NCI-H1417 (cell line): Measurements from ENCODE around the gene HS6ST1.

Source experiments
- DNase-seq, 3 experiments: peaks; one replicate each; lab custom pipeline; 2025; lab: John Stamatoyannopoulos, UW

Gene HS6ST1

DNA sequence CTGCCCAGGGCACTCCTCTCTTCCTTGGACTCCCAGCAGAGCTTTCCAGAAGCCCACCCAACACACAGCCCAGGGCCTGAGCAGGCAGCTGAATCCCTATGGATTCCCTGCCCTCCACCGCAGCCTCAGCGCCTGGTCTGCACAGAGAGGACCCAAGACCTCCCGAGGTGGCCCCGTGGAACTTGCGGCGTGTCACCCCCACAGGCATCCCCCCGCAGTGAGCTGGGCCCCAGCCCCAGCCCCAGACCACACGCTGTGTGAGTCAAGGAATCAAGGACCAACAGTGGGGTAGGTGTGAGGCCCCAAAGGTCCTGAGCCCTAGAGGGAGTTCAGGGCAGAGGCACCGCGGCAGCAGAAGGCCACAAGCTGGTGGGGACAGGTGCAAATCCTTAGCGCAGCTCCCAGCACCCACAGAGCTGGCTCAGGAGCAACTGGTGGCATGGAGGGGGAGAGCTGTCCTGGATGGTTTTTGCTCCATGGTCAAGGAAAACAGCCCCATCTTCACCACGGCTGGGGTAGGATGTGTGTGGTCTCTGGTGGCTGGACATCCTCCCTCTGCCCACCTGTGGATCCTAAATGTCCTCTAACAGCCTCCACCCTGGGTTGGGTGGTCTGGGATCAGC lies 8.5 kb downstream of the HS6ST1 start:
- DNase-seq = peak in 2 of 3 experiments; percentile 27 to 39

DNA sequence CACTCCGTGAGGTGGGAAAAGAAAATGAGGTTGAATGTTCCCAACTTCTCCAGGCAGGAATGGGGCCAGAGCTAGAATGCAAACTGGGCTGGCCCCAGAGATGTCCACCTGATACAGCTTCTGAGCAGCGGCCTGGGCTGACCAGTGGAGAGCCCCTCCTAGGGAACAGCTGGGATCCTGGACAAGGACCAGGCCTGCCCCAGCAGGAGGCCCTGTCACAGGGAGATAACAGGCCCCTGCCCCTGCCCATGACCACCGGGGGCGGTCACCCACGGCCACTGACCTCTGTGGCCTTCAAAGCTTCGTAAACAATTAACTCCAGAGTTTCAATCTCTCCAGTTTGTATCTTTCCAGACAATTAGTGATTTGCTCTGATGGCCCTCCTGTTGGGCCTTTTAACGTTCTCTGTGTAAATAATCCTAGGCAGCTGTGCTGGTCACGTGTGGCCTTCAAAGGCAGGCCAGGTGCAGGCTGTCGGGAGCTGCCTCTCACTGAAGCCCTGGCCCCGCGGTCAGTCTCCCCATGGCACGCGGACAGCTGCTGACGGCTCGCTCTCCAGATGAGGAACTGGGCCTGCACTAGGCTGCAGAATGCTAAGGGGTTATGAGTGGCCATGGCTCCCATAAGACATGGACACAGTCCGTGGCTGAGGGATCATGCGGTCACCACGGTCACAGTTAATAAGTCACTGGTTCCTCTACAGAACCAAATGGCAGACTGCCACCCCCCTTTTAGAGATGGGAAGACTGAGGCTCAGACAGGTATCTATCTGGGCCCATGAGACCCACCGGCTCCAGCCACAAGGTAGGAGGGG lies 9.2 kb downstream of the HS6ST1 start:
- peak; percentile 75 to 97 (median 86) for DNase-seq

- DNase-seq = no peak
Measured at GRCh38 chr2:128308889-128309279, 9.8 kb downstream of the HS6ST1 start.

GRCh38 chr2:128308284-128308731 lies 10.4 kb downstream of the HS6ST1 start:
- no peak for DNase-seq

DNA sequence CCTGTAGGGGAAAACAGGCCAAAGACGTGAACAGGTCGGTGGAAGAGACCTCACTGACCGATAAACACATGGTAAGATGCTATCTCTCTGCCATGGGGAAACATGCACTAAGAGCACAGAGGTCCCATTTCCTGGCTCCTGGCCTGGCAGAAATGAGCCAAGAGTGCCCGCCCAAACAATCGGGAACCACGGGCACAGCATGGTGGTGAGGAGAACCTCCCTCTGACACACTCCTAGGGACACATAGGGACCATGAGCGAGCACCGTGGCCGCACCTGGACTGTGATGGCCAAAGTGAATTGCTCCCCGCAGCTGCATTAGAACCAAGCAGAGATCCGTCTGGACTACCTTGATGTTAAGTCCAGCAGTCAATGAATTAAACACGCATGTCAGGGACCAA lies 11.1 kb downstream of the HS6ST1 start:
- no peak for DNase-seq

DNA sequence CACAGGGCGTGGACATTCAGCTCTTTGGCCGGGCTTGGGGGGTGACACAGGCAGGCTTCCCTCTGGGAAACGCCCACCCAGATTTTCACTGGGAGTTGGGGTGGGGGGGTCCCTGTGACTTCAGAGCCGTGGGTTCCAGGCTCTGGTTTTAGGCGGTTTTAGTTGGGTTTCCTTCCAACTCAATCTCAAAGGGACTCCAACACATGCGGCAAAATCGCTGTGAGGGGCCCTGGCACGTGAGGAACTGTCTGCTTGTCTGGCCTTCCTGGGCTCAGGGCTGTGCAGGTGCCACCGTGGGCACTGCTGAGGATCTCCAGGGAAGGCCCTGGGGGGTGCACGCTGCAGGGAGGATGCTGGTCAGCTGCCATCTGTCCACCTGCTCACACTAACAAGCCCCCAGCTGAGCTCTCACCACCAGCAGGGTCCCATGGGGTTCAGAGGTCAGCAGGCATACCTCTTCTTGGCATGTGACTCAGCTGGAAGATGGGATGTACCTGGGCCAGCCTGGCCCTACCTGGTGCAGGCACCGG lies 11.7 kb downstream of the HS6ST1 start:
- peak in 2 of 3 experiments; percentile 23 to 32 for DNase-seq

DNA sequence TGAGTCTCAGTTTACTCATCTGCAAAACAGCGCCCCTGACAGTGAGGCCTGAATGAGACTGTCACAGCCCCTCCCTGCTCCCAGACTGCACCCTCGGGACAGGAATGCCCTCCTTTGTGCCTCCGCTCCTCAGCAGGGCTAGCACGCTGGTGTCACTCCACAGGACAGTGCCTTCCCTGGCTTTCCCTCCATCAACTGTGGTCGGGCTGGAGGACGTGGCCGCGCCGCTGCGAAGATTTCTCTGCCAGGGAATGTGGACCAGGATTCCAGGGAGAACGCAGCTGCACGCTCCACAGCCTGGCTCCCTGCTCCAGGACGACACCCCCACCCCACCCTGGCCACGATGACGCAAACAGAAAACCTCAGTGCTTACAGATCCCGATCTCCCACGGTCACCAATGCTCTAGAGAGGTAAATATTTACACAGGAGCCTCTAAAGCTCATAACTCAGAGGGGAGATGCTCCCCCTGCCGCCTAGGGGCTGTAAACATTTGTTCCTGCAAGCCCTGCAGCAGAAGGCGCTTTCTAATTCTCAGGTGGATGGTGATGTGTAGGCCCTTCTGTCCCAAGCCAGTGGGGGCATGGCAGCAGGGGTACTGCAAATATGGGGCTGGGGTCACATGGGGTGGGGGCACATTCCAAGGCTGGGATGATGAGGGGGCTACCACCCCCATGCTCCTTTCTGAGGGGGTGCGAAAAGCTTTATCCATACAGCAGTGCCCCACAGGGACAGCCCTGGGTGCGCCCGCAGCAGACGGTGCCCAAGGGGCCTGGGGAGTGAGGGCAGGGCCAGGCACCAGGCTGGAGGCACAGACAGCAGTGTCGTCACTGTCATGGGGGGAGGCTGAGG lies 12.4 kb downstream of the HS6ST1 start:
- peak; percentile 45 to 91 (median 82) for DNase-seq

GRCh38 chr2:128305555-128306080 lies 13.1 kb downstream of the HS6ST1 start:
- DNase-seq = peak; percentile 69 to 95 (median 79)

GRCh38 chr2:128304715-128305554 lies 13.7 kb downstream of the HS6ST1 start:
- peak; percentile 73 to 82 (median 81) for DNase-seq

DNA sequence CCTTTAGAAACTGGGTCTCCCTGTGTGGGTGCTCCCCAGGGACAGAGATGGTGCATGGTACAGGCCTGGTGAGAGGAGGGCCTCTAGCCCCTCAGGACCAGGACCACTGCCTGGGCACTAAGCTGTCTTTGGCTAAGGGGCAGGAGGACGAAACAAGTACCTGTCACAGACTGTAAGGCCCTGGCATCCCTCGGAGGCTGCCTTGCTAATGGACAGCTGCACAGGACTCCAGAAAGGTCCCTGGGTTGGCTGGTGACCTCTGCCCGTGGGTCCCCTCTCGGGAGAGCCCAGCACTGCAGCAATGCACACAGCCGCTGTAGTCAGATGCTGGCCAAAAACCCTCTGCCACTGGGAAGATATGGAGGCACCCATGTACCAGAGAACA lies 14.3 kb downstream of the HS6ST1 start:
- no peak for DNase-seq

DNA sequence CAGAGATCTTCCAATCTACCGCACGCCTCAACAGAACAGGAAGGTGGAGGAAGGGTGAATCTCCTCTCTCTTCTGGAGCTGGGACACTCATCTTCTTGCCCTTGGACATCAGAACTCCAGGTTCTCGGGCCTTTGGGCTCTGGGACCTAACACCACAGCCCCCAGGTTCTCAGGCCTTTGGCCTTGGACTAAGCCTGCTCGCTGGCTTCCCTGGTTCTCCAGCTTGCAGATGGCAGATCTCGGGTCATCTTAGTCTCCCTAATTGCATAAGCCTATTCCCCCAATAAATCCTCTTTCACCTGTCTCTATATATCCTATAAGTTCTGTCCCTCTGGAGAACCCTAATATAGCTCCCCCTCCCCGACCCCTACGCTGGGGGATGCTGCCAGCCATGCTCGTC lies 14.8 kb downstream of the HS6ST1 start:
- DNase-seq = no peak

DNA sequence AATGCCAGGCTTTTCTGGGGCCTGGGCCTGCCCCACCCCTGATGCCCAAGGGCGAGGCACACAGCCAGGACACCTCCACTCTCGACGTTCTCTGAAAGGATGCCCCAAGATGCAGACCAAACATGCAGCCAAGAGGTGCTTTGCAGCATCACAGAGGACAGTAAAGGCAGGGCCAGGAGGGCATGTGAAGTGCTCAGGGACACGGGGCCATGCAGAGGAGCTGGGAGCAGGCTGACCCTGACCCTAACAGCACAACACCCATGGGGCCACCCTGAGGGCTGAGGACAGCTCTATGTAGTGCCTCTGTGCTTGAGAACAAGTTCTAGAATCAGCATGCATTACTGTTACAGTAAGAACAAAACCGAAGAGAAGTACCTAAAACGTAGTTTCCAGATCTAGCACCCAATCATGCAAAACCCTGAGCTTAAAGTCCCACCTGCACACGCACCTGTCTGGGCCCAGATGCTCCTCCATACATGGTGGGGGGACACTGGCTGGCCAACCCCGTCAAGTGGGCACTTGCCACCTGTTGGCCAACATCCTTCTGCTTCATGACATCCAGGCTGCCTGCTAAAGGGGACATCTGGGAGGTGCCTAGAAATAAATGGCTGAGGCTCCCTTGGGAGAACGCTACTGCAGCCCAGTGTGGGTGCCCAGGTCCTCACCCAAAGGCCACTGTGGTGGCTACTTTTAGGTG lies 15.4 kb downstream of the HS6ST1 start:
- DNase-seq = no peak

GRCh38 chr2:128302744-128303067 lies 16.0 kb downstream of the HS6ST1 start:
- no peak for DNase-seq

DNA sequence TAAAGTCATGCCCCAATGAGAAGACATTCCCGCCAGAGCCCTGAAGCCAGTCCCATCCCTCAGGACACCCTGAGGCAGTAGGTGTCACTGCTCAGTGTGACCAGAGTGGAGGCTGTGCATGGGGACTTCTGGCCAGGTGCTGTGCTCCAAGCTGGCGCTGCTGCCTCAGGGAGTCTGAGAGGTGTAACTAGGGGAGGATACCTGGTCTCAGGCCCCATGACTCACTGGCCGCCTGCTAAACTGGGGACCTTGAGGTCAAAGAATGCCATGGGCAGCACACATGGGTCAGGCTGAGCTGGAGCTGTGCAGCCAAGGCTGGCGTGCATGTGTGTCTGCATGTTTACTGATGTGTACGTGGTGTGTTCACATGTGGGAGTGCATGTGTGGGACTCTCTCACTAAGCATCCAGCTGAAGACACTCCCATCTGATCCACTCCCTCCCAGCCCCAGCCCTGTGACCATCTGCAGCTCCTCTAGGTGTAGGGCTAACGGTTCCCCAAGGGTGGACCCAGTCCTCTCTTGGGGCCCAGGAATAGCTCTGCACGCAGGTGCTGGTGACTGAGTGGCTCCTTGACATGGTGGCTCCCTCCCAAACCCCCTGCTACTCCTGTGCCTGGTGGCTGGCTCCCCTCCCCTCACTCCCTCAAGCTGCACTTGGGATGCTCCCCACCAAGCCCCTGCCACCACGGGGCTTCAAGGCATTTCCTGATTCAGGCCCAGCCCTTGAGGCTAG lies 16.5 kb downstream of the HS6ST1 start:
- DNase-seq = peak in 1 of 3 experiments; percentile 4

GRCh38 chr2:128301501-128301966 lies 17.1 kb downstream of the HS6ST1 start:
- no peak for DNase-seq

DNA sequence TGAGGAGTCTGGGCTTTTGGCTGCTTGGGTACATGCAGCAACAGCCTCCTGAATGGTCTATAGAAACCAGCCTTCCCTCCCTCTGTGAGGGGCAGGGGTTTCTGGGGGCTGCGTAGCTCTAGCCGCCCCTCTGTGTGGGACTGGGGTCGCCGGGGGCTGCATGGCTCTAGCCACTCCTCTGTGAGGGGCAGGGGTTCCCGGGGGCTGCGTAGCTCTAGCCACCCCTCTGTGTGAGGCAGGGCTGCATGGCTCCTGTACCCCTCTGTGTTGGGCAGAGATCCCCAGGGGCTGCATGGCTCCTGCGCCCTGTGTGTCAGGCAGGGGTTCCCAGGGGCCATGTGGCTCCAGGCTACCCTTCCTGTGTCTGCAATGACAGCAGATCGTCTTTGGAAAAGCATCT lies 17.6 kb downstream of the HS6ST1 start:
- DNase-seq = no peak

- peak in 1 of 3 experiments; percentile 14 for DNase-seq
Measured at GRCh38 chr2:128300151-128301020, 18.3 kb downstream of the HS6ST1 start.

- DNase-seq = no peak
Measured at GRCh38 chr2:128299628-128300027, 19.0 kb downstream of the HS6ST1 start.
